HEK293 (cell line): ENCODE measurements around the gene DISP3.

Experiments used
- ATF2 ChIP-seq: fragments of 450-650 bp; formaldehyde crosslinking; IDR thresholded peaks from 2 replicates; pipeline ENCODE4 v1.5.1; 2016; ENCODE audit warnings: missing biosample characterization, missing genetic modification characterization, low read depth
- HOXC10 ChIP-seq: sonication (generic); formaldehyde crosslinking; IDR thresholded peaks from 2 replicates; pipeline ENCODE4 v1.8.1; 2023; ENCODE audit warnings: mild to moderate bottlenecking, missing genetic modification reagents
- KLF16 ChIP-seq: fragments of 450-650 bp; formaldehyde crosslinking; IDR thresholded peaks from 2 replicates; pipeline ENCODE4 v1.5.1; 2017; ENCODE audit warnings: missing biosample characterization, missing genetic modification characterization
- PATZ1 ChIP-seq: fragments of 450-650 bp; formaldehyde crosslinking; IDR thresholded peaks from 2 replicates; pipeline ENCODE4 v1.5.1; 2016; ENCODE audit warnings: missing biosample characterization, missing genetic modification characterization
- PRDM1 ChIP-seq: fragments of 450-650 bp; formaldehyde crosslinking; IDR thresholded peaks from 2 replicates; pipeline ENCODE4; 2016; ENCODE audit warnings: missing biosample characterization, missing genetic modification characterization
- PRDM4 ChIP-seq: fragments of 450-650 bp; formaldehyde crosslinking; IDR thresholded peaks from 2 replicates; pipeline ENCODE4 v1.5.1; 2017; ENCODE audit warnings: missing biosample characterization, missing genetic modification characterization
- SCRT2 ChIP-seq: fragments of 450-650 bp; formaldehyde crosslinking; IDR thresholded peaks from 2 replicates; pipeline ENCODE4 v1.5.1; 2016; ENCODE audit warnings: missing biosample characterization, missing genetic modification characterization
- SP7 ChIP-seq: fragments of 450-650 bp; formaldehyde crosslinking; IDR thresholded peaks from 2 replicates; pipeline ENCODE4 v1.5.1; 2016; ENCODE audit warnings: missing biosample characterization, missing genetic modification characterization
- ZFP69B ChIP-seq: fragments of 450-650 bp; formaldehyde crosslinking; IDR thresholded peaks from 2 replicates; pipeline ENCODE4 v1.5.1; 2016; ENCODE audit warnings: missing biosample characterization, missing genetic modification characterization
- ZIC2 ChIP-seq: fragments of 450-650 bp; formaldehyde crosslinking; IDR thresholded peaks from 2 replicates; pipeline ENCODE4 v1.5.1; 2016; ENCODE audit warnings: missing biosample characterization, missing genetic modification characterization
- ZNF133 ChIP-seq: fragments of 450-650 bp; formaldehyde crosslinking; IDR thresholded peaks from 2 replicates; pipeline ENCODE4 v1.5.1; 2016; ENCODE audit warnings: missing biosample characterization, missing genetic modification characterization
- ZNF184 ChIP-seq: fragments of 450-650 bp; IDR thresholded peaks from 2 replicates; pipeline ENCODE4 v1.5.1; 2018; ENCODE audit warnings: missing biosample characterization, mild to moderate bottlenecking, missing genetic modification characterization
- ZNF211 ChIP-seq: fragments of 450-650 bp; formaldehyde crosslinking; IDR thresholded peaks from 2 replicates; pipeline ENCODE4 v1.5.1; 2016; ENCODE audit warnings: low read depth, missing biosample characterization, missing genetic modification characterization
- ZNF214 ChIP-seq: fragments of 450-650 bp; formaldehyde crosslinking; IDR thresholded peaks from 2 replicates; pipeline ENCODE4 v1.5.1; 2017; ENCODE audit warnings: missing biosample characterization, mild to moderate bottlenecking, missing genetic modification characterization, borderline replicate concordance
- ZNF302 ChIP-seq: fragments of 450-650 bp; formaldehyde crosslinking; IDR thresholded peaks from 2 replicates; pipeline ENCODE4 v1.5.1; 2016; ENCODE audit warnings: missing biosample characterization, missing genetic modification characterization, low read depth
- ZNF324 ChIP-seq: fragments of 450-650 bp; formaldehyde crosslinking; IDR thresholded peaks from 2 replicates; pipeline ENCODE4 v1.5.1; 2016; ENCODE audit warnings: missing biosample characterization, missing genetic modification characterization
- ZNF426 ChIP-seq: fragments of 450-650 bp; formaldehyde crosslinking; IDR thresholded peaks from 2 replicates; pipeline ENCODE4 v1.5.1; 2017; ENCODE audit warnings: missing biosample characterization, missing genetic modification characterization, mild to moderate bottlenecking, inconsistent platforms, moderate library complexity
- ZNF488 ChIP-seq: fragments of 450-650 bp; formaldehyde crosslinking; IDR thresholded peaks from 2 replicates; pipeline ENCODE4 v1.5.1; 2016; ENCODE audit warnings: missing biosample characterization, missing genetic modification characterization
- ZNF501 ChIP-seq: fragments of 450-650 bp; formaldehyde crosslinking; IDR thresholded peaks from 2 replicates; pipeline ENCODE4 v1.5.1; 2016; ENCODE audit warnings: missing biosample characterization, missing genetic modification characterization
- ZNF514 ChIP-seq: fragments of 450-650 bp; formaldehyde crosslinking; IDR thresholded peaks from 2 replicates; pipeline ENCODE4 v1.5.1; 2016; ENCODE audit warnings: missing biosample characterization, missing genetic modification characterization
- ZNF555 ChIP-seq: fragments of 450-650 bp; formaldehyde crosslinking; conservative IDR thresholded peaks from 2 replicates; pipeline ENCODE4 v1.5.1; 2017; ENCODE audit warnings: missing biosample characterization, mild to moderate bottlenecking, missing genetic modification characterization, inconsistent platforms
- ZNF561 ChIP-seq: fragments of 450-650 bp; IDR thresholded peaks from 2 replicates; pipeline ENCODE4 v1.5.1; 2018; ENCODE audit warnings: missing biosample characterization, missing genetic modification characterization, borderline replicate concordance
- ZNF600 ChIP-seq: fragments of 450-650 bp; formaldehyde crosslinking; IDR thresholded peaks from 2 replicates; pipeline ENCODE4 v1.5.1; 2016; ENCODE audit warnings: missing biosample characterization, missing genetic modification characterization
- ZNF639 ChIP-seq: fragments of 450-650 bp; formaldehyde crosslinking; IDR thresholded peaks from 2 replicates; pipeline ENCODE4 v1.5.1; 2016; ENCODE audit warnings: missing biosample characterization, missing genetic modification characterization
- ZNF768 ChIP-seq: fragments of 450-650 bp; formaldehyde crosslinking; IDR thresholded peaks from 2 replicates; pipeline ENCODE4 v1.5.1; 2018; ENCODE audit warnings: missing biosample characterization, mild to moderate bottlenecking, missing genetic modification characterization
- ZNF776 ChIP-seq: fragments of 450-650 bp; formaldehyde crosslinking; IDR thresholded peaks from 2 replicates; pipeline ENCODE4 v1.5.0; 2017; ENCODE audit warnings: missing biosample characterization, missing genetic modification characterization, borderline replicate concordance
- ZNF843 ChIP-seq: fragments of 450-650 bp; formaldehyde crosslinking; IDR thresholded peaks from 2 replicates; pipeline ENCODE4 v1.5.1; 2016; ENCODE audit warnings: missing biosample characterization, missing genetic modification characterization
- ZSCAN30 ChIP-seq: fragments of 450-650 bp; IDR thresholded peaks from 2 replicates; pipeline ENCODE4 v1.5.1; 2018; ENCODE audit warnings: missing biosample characterization, mild to moderate bottlenecking, missing genetic modification characterization, moderate library complexity
- ZSCAN5A ChIP-seq: fragments of 450-650 bp; formaldehyde crosslinking; IDR thresholded peaks from 2 replicates; pipeline ENCODE4 v1.5.1; 2016; ENCODE audit warnings: missing biosample characterization, missing genetic modification characterization

Gene DISP3

GRCh38 chr1:11505591-11506538, 26.9 kb downstream of the DISP3 start (continued):
- no peak for TF ChIP-seq ZSCAN5A (tag by site-specific recombination)
- TF ChIP-seq ZNF514 (tag by site-specific recombination) = no peak
- no peak for TF ChIP-seq ZNF302
- TF ChIP-seq ZNF214 = no peak
- no peak for TF ChIP-seq ZNF768 (tag by site-specific recombination)
- TF ChIP-seq ZNF561 (tag by site-specific recombination) = no peak
- peak; percentile 71 for TF ChIP-seq ATF2 (tag by site-specific recombination)
- no peak for TF ChIP-seq HOXC10
- no peak for TF ChIP-seq ZSCAN30 (tag by site-specific recombination)
- no peak for TF ChIP-seq SCRT2
- no peak for TF ChIP-seq ZIC2 (tag by site-specific recombination)
- 0 out of 2 replicates have a peak, but pooled peaks have one; percentile 43 for TF ChIP-seq ZNF639 (tag by site-specific recombination)
- no peak for TF ChIP-seq ZNF184 (tag by site-specific recombination)
- TF ChIP-seq PRDM4 = no peak
- no peak for TF ChIP-seq KLF16 (tag by site-specific recombination)
- TF ChIP-seq ZNF501 = 0 out of 2 replicates have a peak, but pooled peaks have one; percentile 26
- no peak for TF ChIP-seq ZNF776 (tag by site-specific recombination)
- no peak for TF ChIP-seq PATZ1 (tag by site-specific recombination)
- peak; percentile 58; the same call in 1 of the 2 replicates for TF ChIP-seq ZNF324 (tag by site-specific recombination)
- no peak for TF ChIP-seq ZNF426 (tag by site-specific recombination)
- no peak for TF ChIP-seq PRDM1 (tag by site-specific recombination)
- no peak for TF ChIP-seq ZNF133 (tag by site-specific recombination)
- TF ChIP-seq ZNF555 = no peak; the same call in 1 of the 2 replicates
- TF ChIP-seq ZNF600 (tag by site-specific recombination) = no peak
- TF ChIP-seq ZFP69B (tag by site-specific recombination) = no peak
- TF ChIP-seq SP7 (tag by site-specific recombination) = peak; percentile 32; the same call in 1 of the 2 replicates
- no peak for TF ChIP-seq ZNF488 (tag by site-specific recombination)
- TF ChIP-seq ZNF843 (tag by site-specific recombination) = no peak
- no peak for TF ChIP-seq ZNF211 (tag by site-specific recombination)
